Retinal pigment epithelial cell (primary cell): ENCODE results near the gene CEMIP.

Experiments
- DNase-seq: peaks from one replicate; pipeline ENCODE4 v3.0.0-alpha.2; 2010; ENCODE audit warnings: low read depth
- H3K4me3 ChIP-seq: 2 replicates; pipeline ENCODE4 v1.5.1; 2011; ENCODE audit warnings: mild to moderate bottlenecking, low read length, control low read depth, moderate library complexity
- CTCF ChIP-seq: conservative IDR thresholded peaks from 2 replicates; pipeline ENCODE4 v1.5.1; 2011; ENCODE audit warnings: low read depth, low read length, control low read depth, inconsistent platforms

The CEMIP gene

GRCh38 chr15:80988148-80988796, 209.1 kb downstream of the CEMIP start:
- DNase-seq, result no peak
- H3K4me3 ChIP-seq, result peak overlapping the region; percentile 94
- TF ChIP-seq CTCF, result no peak

- TF ChIP-seq CTCF, result no peak
- DNase-seq, result no peak
- peak overlapping the region; percentile 94 for H3K4me3 ChIP-seq
Measured at GRCh38 chr15:80989081-80989517, 209.9 kb downstream of the CEMIP start.

- DNase-seq, result peak; percentile 69
- peak within 1 kb of the TSS; percentile 94 for H3K4me3 ChIP-seq
- TF ChIP-seq CTCF, result no peak
Measured at GRCh38 chr15:80989518-80990478, 210.6 kb downstream of the CEMIP start, which contains the start of gene MESD. TSS of gene MESD (minus strand) at chr15:80989819. CDS start at chr15:80989791, 28 bp downstream.

GRCh38 chr15:80990955-80991354, 211.8 kb downstream of the CEMIP start:
- DNase-seq, result no peak
- no peak for TF ChIP-seq CTCF
- no peak overlapping the region for H3K4me3 ChIP-seq

- DNase-seq, result no peak
- no peak overlapping the region for H3K4me3 ChIP-seq
- TF ChIP-seq CTCF, result no peak
Measured at GRCh38 chr15:80991421-80991820, 212.3 kb downstream of the CEMIP start.

- DNase-seq, result no peak
- no peak overlapping the region for H3K4me3 ChIP-seq
- no peak for TF ChIP-seq CTCF
Measured at GRCh38 chr15:80992006-80992405, 212.8 kb downstream of the CEMIP start.
